AG09309 (cell line): ENCODE results near the gene SAMD4A.
A peak's percentile ranks its signal among the peaks of the same experiment; 100 is the strongest.

Experiments used
- DNase-seq: peaks from one replicate; pipeline ENCODE4 v3.0.0-alpha.2; 2010; ENCODE audit warnings: low read depth
- H3K4me3 ChIP-seq: 2 replicates; pipeline ENCODE4 v1.5.1; 2011; ENCODE audit warnings: mild to moderate bottlenecking, low read depth, low read length, moderate library complexity; ENCODE audit not compliant: control insufficient read depth
- TF ChIP-seq, protein P1 (sequence below): IDR thresholded peaks from 2 replicates; pipeline ENCODE4 v1.5.1; 2011; ENCODE audit warnings: mild to moderate bottlenecking, low read depth, low read length, inconsistent platforms; ENCODE audit not compliant: insufficient read depth, control insufficient read depth; ENCODE audit errors: missing control alignments

The SAMD4A gene

DNA sequence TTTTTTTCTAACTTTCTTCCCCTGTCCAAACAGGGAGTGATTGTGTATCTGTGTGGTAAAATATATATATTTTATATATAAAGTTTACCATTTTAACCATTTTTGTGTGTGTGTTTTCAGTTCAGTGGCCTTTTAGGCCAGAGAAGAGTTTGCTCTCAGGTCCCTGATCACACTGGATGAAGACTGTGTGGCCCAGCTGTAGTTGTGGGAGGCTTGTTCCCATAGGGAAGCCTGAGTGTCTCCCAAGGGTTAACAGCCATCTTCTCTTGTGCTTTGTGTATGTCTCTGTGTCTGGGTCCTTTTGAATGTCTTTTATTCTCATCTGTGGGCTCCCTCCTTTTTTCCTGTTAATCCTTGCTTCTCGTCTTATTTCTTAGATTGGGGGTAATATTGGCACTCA is 33.8 kb upstream of the SAMD4A start:
- no peak overlapping the region for H3K4me3 ChIP-seq
- TF ChIP-seq, protein P1, sequence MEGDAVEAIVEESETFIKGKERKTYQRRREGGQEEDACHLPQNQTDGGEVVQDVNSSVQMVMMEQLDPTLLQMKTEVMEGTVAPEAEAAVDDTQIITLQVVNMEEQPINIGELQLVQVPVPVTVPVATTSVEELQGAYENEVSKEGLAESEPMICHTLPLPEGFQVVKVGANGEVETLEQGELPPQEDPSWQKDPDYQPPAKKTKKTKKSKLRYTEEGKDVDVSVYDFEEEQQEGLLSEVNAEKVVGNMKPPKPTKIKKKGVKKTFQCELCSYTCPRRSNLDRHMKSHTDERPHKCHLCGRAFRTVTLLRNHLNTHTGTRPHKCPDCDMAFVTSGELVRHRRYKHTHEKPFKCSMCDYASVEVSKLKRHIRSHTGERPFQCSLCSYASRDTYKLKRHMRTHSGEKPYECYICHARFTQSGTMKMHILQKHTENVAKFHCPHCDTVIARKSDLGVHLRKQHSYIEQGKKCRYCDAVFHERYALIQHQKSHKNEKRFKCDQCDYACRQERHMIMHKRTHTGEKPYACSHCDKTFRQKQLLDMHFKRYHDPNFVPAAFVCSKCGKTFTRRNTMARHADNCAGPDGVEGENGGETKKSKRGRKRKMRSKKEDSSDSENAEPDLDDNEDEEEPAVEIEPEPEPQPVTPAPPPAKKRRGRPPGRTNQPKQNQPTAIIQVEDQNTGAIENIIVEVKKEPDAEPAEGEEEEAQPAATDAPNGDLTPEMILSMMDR, result no peak
- DNase-seq, result no peak

DNA sequence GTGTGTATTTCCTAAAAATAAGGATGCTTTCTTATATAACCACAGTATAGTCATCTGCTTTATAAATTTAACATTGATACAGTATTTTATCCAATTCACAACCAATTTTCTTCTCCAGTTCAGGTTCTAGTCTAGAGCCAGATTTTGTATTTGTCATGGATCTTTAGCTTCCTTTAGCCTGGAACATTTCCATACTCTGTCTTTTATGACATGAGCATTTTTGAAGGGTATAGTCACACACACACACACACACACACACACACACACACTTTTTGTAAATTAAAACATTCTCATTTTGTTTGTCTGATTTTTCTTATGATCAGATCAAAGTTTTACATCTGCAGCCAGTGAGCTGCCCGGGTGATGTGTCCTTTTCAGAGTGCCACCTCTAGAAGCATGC is 31.8 kb upstream of the SAMD4A start:
- DNase-seq, result peak; percentile 7
- no peak overlapping the region for H3K4me3 ChIP-seq
- TF ChIP-seq, protein P1, result no peak

- DNase-seq, result no peak
- no peak overlapping the region for H3K4me3 ChIP-seq
- TF ChIP-seq, protein P1, result no peak
Observed at GRCh38 chr14:54535646-54536045, 31.3 kb upstream of the SAMD4A start.

GRCh38 chr14:54537651-54538050 is 29.3 kb upstream of the SAMD4A start:
- TF ChIP-seq, protein P1, result no peak
- no peak overlapping the region for H3K4me3 ChIP-seq
- no peak for DNase-seq

- TF ChIP-seq, protein P1, result no peak
- no peak overlapping the region for H3K4me3 ChIP-seq
- DNase-seq, result no peak
Observed at GRCh38 chr14:54538055-54538454, 28.9 kb upstream of the SAMD4A start.

- no peak for DNase-seq
- TF ChIP-seq, protein P1, result no peak
- no peak overlapping the region for H3K4me3 ChIP-seq
Observed at GRCh38 chr14:54547583-54547982, 19.3 kb upstream of the SAMD4A start.

DNA sequence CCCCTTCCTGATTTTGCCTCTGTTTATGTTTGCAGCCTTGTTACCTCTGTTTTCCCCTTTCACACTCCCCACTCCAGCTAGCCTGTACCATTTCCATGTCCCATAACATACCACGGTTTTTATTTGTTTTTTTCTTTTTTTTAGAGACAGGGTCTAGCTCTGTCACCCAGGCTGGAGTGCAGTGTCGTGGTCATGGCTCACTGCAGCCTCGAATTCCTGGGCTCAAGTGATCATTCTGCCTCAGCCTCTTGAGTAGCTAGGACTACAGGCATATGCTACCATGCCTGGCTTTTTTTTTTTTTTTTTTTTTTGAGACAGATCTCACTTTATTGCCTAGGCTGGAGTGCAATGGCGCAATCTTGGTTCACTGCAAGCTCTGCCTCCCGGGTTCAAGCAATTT is 18.4 kb upstream of the SAMD4A start:
- TF ChIP-seq, protein P1, result no peak
- DNase-seq, result no peak
- H3K4me3 ChIP-seq, result no peak overlapping the region
